Measurements from ENCODE around the gene LIN28A. TPM values are rescaled to one million over a fixed set of nuclear protein-coding genes. Genes with fewer than 3 reads are reported as not detected.

The LIN28A gene
- total RNA-seq, 2 donors from 2014 or later = not detected

- Histone ChIP-seq H3K27me3 (replicated peaks; ENCODE audit: insufficient read depth) (no peaks in the 10 kb centered on the region), H3K4me3 (no peak overlapping the region), H3K9me3 (no peaks in the 10 kb centered on the region), H3K36me3 (no peaks in the 10 kb centered on the region), H3K4me1 (ENCODE audit: control insufficient read depth in 1 of 2, low read depth in 2 of 2) (no peaks in the 10 kb centered on the region), H3K27ac (no peak overlapping the region)
- no peak for DNase-seq (ENCODE audit: low spot score)
- no peak for TF ChIP-seq CTCF (IDR thresholded peaks at IDR 0.05)
- ATAC-seq (ENCODE audit: insufficient number of reproducible peaks, low FRiP score, low read depth) = no peak
These were observed 8.7 kb upstream of the LIN28A start for GRCh38 chr1:26401891-26402290.

GRCh38 chr1:26403656-26404055 is 7.0 kb upstream of the LIN28A start:
- Histone ChIP-seq H3K36me3 (no peaks in the 10 kb centered on the region), H3K27ac (no peak overlapping the region), H3K4me1 (ENCODE audit: control insufficient read depth in 1 of 2, low read depth in 2 of 2) (no peaks in the 10 kb centered on the region), H3K9me3 (no peaks in the 10 kb centered on the region), H3K4me3 (no peak overlapping the region), H3K27me3 (replicated peaks; ENCODE audit: insufficient read depth) (no peaks in the 10 kb centered on the region)
- DNase-seq (ENCODE audit: low spot score) = no peak
- no peak for TF ChIP-seq CTCF (IDR thresholded peaks at IDR 0.05)
- ATAC-seq (ENCODE audit: insufficient number of reproducible peaks, low FRiP score, low read depth) = no peak

GRCh38 chr1:26404641-26405040 is 6.0 kb upstream of the LIN28A start:
- Histone ChIP-seq H3K36me3 (no peaks in the 10 kb centered on the region), H3K4me3 (no peak overlapping the region), H3K27me3 (replicated peaks; ENCODE audit: insufficient read depth) (no peaks in the 10 kb centered on the region), H3K9me3 (no peaks in the 10 kb centered on the region), H3K4me1 (ENCODE audit: control insufficient read depth in 1 of 2, low read depth in 2 of 2) (no peaks in the 10 kb centered on the region), H3K27ac (no peak overlapping the region)
- no peak for TF ChIP-seq CTCF (IDR thresholded peaks at IDR 0.05)
- ATAC-seq (ENCODE audit: insufficient number of reproducible peaks, low FRiP score, low read depth) = no peak
- no peak for DNase-seq (ENCODE audit: low spot score)

GRCh38 chr1:26405281-26405915 is 5.2 kb upstream of the LIN28A start:
- no peak for ATAC-seq (ENCODE audit: insufficient number of reproducible peaks, low FRiP score, low read depth)

GRCh38 chr1:26408604-26409003 is 2.0 kb upstream of the LIN28A start:
- peak; percentile 65 for ATAC-seq (ENCODE audit: insufficient number of reproducible peaks, low FRiP score, low read depth)
- Histone ChIP-seq H3K4me1 (ENCODE audit: control insufficient read depth in 1 of 2, low read depth in 2 of 2) (no peaks in the 10 kb centered on the region), H3K9me3 (no peaks in the 10 kb centered on the region), H3K27ac (no peak overlapping the region), H3K4me3 (no peak overlapping the region), H3K27me3 (replicated peaks; ENCODE audit: insufficient read depth) (peaks cover 10% of the 10 kb centered on the region), H3K36me3 (no peaks in the 10 kb centered on the region)
- TF ChIP-seq CTCF (IDR thresholded peaks at IDR 0.05) = no peak
- no peak for DNase-seq (ENCODE audit: low spot score)

More at GRCh38 chr1:26405281-26405915, 5.2 kb upstream of the LIN28A start:
- H3K9me3 ChIP-seq = no peaks in the 10 kb centered on the region
- H3K4me3 ChIP-seq = no peak overlapping the region
- H3K36me3 ChIP-seq = no peaks in the 10 kb centered on the region
- no peaks in the 10 kb centered on the region for H3K27me3 ChIP-seq (replicated peaks; ENCODE audit: insufficient read depth)
- no peak overlapping the region for H3K27ac ChIP-seq
- no peaks in the 10 kb centered on the region for H3K4me1 ChIP-seq (ENCODE audit: control insufficient read depth in 1 of 2, low read depth in 2 of 2)
- no peak for TF ChIP-seq CTCF (IDR thresholded peaks at IDR 0.05)
- no peak for DNase-seq (ENCODE audit: low spot score)
